ENCODE measurements around the gene FRMD8. TPM values are rescaled to one million over a fixed set of nuclear protein-coding genes. Genes with fewer than 3 reads are reported as not detected.

Gene FRMD8
- total and polyA plus RNA-seq, 9 of the 15 experiments (the other 6 are each of a cell fraction or from before 2014, with no cell fraction given) = 4.5 to 54.5 (median 15.8) TPM

- TF ChIP-seq, protein P1, sequence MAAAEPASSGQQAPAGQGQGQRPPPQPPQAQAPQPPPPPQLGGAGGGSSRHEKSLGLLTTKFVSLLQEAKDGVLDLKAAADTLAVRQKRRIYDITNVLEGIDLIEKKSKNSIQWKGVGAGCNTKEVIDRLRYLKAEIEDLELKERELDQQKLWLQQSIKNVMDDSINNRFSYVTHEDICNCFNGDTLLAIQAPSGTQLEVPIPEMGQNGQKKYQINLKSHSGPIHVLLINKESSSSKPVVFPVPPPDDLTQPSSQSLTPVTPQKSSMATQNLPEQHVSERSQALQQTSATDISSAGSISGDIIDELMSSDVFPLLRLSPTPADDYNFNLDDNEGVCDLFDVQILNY (CRISPR knock-in tag; IDR thresholded peaks at IDR 0.05) = no peak
- TF ChIP-seq CTCF (IDR thresholded peaks at IDR 0.05 in 2 of 3, conservative IDR thresholded peaks at IDR 0.05 in 1 of 3; ENCODE audit: insufficient read depth in 2 of 3, low read depth in 1 of 3, low read length in 3 of 3) (no peak), AFF4 (CRISPR knock-in tag; IDR thresholded peaks at IDR 0.05) (peak; percentile 71; the same call in 1 of the 2 replicates), MTA3 (IDR thresholded peaks at IDR 0.05; ENCODE audit: borderline replicate concordance) (peak; percentile 96; the same call in 1 of the 2 replicates), DNMT1 (IDR thresholded peaks at IDR 0.05) (no peak), FOXP1 (CRISPR knock-in tag; IDR thresholded peaks at IDR 0.05) (peak; percentile 84), PHF21A (IDR thresholded peaks at IDR 0.05; ENCODE audit: borderline replicate concordance, low read depth) (no peak), SMARCA5 (IDR thresholded peaks at IDR 0.05) (peak; percentile 13), ZNF444 (CRISPR knock-in tag; IDR thresholded peaks at IDR 0.05) (0 out of 2 replicates have a peak, but pooled peaks have one; percentile 32), NFE2L1 (tag; IDR thresholded peaks at IDR 0.05; ENCODE audit: borderline replicate concordance, low read depth) (no peak), PYGO2 (tag; IDR thresholded peaks at IDR 0.05) (no peak), NRF1 (conservative IDR thresholded peaks at IDR 0.05 in 1 of 2, IDR thresholded peaks at IDR 0.05 in 1 of 2) (peak; percentile 94 to 95)
- TF ChIP-seq, protein P2, sequence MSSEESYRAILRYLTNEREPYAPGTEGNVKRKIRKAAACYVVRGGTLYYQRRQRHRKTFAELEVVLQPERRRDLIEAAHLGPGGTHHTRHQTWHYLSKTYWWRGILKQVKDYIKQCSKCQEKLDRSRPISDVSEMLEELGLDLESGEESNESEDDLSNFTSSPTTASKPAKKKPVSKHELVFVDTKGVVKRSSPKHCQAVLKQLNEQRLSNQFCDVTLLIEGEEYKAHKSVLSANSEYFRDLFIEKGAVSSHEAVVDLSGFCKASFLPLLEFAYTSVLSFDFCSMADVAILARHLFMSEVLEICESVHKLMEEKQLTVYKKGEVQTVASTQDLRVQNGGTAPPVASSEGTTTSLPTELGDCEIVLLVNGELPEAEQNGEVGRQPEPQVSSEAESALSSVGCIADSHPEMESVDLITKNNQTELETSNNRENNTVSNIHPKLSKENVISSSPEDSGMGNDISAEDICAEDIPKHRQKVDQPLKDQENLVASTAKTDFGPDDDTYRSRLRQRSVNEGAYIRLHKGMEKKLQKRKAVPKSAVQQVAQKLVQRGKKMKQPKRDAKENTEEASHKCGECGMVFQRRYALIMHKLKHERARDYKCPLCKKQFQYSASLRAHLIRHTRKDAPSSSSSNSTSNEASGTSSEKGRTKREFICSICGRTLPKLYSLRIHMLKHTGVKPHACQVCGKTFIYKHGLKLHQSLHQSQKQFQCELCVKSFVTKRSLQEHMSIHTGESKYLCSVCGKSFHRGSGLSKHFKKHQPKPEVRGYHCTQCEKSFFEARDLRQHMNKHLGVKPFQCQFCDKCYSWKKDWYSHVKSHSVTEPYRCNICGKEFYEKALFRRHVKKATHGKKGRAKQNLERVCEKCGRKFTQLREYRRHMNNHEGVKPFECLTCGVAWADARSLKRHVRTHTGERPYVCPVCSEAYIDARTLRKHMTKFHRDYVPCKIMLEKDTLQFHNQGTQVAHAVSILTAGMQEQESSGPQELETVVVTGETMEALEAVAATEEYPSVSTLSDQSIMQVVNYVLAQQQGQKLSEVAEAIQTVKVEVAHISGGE (CRISPR knock-in tag; IDR thresholded peaks at IDR 0.05) = peak in 1 of 3 experiments; percentile 46; a peak in 1 of 6 replicates
- TF ChIP-seq, protein P3, sequence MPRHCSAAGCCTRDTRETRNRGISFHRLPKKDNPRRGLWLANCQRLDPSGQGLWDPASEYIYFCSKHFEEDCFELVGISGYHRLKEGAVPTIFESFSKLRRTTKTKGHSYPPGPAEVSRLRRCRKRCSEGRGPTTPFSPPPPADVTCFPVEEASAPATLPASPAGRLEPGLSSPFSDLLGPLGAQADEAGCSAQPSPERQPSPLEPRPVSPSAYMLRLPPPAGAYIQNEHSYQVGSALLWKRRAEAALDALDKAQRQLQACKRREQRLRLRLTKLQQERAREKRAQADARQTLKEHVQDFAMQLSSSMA (CRISPR knock-in tag; IDR thresholded peaks at IDR 0.05) = 0 out of 2 replicates have a peak, but pooled peaks have one; percentile 36
These were observed at the start of gene FRMD8 (continued) for GRCh38 chr11:65386307-65387140.

All from K562 (cell line).